HG03280 (cell line): ENCODE measurements around the gene NR2C1.
A peak's percentile ranks its signal among the peaks of the same experiment; 100 is the strongest.
"Not testable (repeated sequence)": the region's sequence is repeated elsewhere in the genome, so short reads cannot be mapped to it uniquely, and the experiment has no call there.

Experiments used
- ATAC-seq: cut with Tn5 transposase; IDR thresholded peaks from one replicate; pipeline ENCODE4 v1.9.1; 2021; ENCODE audit warnings: mild to moderate bottlenecking, moderate library complexity; ENCODE audit not compliant: unreplicated experiment

Gene NR2C1

GRCh38 chr12:95004610-95005009 lies 68.8 kb downstream of the NR2C1 start:
- ATAC-seq: no peak

- ATAC-seq: peak; percentile 2
Observed at GRCh38 chr12:95003921-95004272, 69.5 kb downstream of the NR2C1 start.

GRCh38 chr12:95003213-95003920 lies 70.1 kb downstream of the NR2C1 start, which contains the start of gene NDUFA12:
NDUFA12 (minus strand) TSS chr12:95003697; CDS start chr12:95003680, 17 bp downstream.
- peak; percentile 100 for ATAC-seq

- no peak for ATAC-seq
Observed at GRCh38 chr12:95002754-95003153, 70.7 kb downstream of the NR2C1 start.

- no peak for ATAC-seq
Observed at GRCh38 chr12:94998326-94998725, 75.1 kb downstream of the NR2C1 start.

GRCh38 chr12:94997726-94998125 lies 75.7 kb downstream of the NR2C1 start:
- no peak for ATAC-seq

- no peak for ATAC-seq
Observed at GRCh38 chr12:94997061-94997460, 76.4 kb downstream of the NR2C1 start.

- no peak for ATAC-seq
Observed at GRCh38 chr12:94994312-94994711, 79.1 kb downstream of the NR2C1 start.

GRCh38 chr12:94993855-94994254 lies 79.6 kb downstream of the NR2C1 start:
- not testable (repeated sequence) for ATAC-seq

GRCh38 chr12:94990222-94990621 lies 83.2 kb downstream of the NR2C1 start:
- ATAC-seq: no peak

- no peak for ATAC-seq
Observed at GRCh38 chr12:94988471-94988870, 84.9 kb downstream of the NR2C1 start.

GRCh38 chr12:94987801-94988200 lies 85.6 kb downstream of the NR2C1 start:
- no peak for ATAC-seq

GRCh38 chr12:94987076-94987669 lies 86.2 kb downstream of the NR2C1 start:
- no peak for ATAC-seq

GRCh38 chr12:94985099-94985498 lies 88.3 kb downstream of the NR2C1 start:
- not testable (repeated sequence) for ATAC-seq

- ATAC-seq: no peak
Observed at GRCh38 chr12:94983321-94983720, 90.1 kb downstream of the NR2C1 start.

GRCh38 chr12:94982456-94982855 lies 91.0 kb downstream of the NR2C1 start:
- no peak for ATAC-seq

GRCh38 chr12:94980577-94980976 lies 92.8 kb downstream of the NR2C1 start:
- no peak for ATAC-seq

GRCh38 chr12:94979941-94980340 lies 93.5 kb downstream of the NR2C1 start:
- no peak for ATAC-seq

GRCh38 chr12:94977766-94978468 lies 95.5 kb downstream of the NR2C1 start:
- ATAC-seq: no peak

- no peak for ATAC-seq
Observed at GRCh38 chr12:94973221-94973620, 100.2 kb downstream of the NR2C1 start.

- ATAC-seq: no peak
Observed at GRCh38 chr12:94972795-94973194, 100.6 kb downstream of the NR2C1 start.

GRCh38 chr12:94971923-94972322 lies 101.5 kb downstream of the NR2C1 start:
- ATAC-seq: no peak
